ENCODE data around the gene RBP2.
"Not testable (repeated sequence)": the region's sequence is repeated elsewhere in the genome, so short reads cannot be mapped to it uniquely, and the experiment has no call there.

RBP2 gene

DNA sequence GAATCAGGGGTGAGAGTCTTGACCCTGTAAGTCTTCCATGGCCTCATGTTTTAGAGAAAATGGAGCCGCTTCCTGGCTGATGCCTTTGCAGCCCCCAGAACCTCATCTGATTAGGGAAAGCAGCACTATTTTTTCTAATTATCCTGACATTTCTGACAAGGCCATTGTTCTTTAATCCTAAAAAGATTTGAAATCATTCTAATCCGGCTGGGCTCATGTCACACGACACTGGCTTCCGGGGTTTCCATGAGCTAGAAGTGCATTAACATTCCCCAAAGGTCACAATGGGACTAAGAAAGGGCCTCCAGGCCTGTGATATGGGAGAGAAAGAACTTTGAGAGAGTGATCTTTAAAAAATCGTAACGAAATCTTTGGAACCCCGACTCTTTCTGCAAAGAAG is 33.1 kb downstream of the RBP2 start:
- DNase-seq (ENCODE audit: low read depth in 2 of 2): no peak

DNA sequence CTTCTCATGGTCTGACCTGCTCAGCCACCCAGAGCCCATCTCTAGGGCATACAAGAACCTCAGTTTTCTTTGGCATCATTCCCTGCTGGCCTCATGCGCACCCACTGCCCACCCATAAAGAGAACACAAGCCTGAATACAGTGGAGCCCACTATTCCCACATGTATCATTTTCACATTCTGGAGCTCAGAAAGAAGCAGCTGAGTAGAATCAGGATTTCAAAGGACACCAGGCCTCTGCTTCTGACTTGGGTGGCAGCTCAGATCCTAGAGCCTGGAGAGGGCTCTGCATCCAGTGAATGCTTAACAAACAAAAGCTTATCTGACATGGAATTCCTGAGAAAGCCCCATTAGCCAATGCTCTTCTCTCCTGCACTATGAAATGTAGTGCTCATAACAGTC is 34.7 kb downstream of the RBP2 start:
- no peak for DNase-seq (ENCODE audit: low read depth in 2 of 2)

GRCh38 chr3:139440639-139441556 is 35.4 kb downstream of the RBP2 start:
- DNase-seq (ENCODE audit: low read depth in 2 of 2): no peak

GRCh38 chr3:139439278-139439677 is 37.0 kb downstream of the RBP2 start:
- DNase-seq (ENCODE audit: low read depth in 2 of 2): no peak

DNA sequence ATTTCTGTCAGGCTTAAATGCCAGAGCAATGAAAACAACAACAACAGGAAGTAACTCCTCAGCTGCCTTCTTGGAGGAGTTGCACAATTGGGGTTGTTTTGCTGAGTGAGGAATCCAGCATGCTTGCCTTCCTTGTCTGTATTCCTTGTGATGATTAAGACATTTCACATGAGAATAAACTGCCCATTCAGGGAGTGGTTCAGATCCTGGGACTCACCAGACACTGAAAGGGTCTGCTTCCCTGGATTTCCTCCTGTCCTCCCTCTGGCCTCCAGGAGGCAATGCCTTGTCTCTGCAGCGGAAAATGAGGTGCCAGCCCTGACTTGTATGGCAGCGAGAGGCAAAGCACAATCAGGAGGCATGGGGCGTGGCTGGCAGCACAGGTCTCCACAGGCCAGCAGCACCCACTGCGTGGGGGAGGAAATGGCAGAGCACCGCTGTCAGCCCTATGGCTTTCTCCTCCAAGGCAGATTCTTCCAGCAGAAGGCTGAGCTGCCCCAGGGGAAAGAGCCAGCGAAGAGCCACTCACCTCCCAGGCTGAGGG is 41.5 kb downstream of the RBP2 start:
- no peak for DNase-seq (ENCODE audit: low read depth in 2 of 2)

GRCh38 chr3:139434228-139434627 is 42.1 kb downstream of the RBP2 start:
- DNase-seq (ENCODE audit: low read depth in 2 of 2): no peak

DNA sequence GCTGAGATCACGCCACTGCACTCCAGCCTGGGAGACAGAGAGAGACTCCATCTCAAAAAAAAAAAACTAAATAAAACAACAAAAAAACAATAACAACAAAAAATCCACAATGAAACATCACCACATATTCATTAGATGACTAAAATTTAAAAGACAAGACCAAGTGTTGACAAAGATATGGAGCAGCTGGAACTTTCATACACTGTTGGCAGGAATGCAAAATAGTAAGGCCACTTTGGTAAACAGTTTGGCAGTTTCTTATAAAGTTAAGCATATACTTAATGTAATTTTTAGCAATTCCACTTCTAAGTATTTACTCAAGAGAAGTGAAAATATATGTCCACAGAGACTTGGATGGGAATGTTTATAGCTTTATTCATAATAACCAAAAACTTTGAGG is 43.2 kb downstream of the RBP2 start:
- DNase-seq (ENCODE audit: low read depth in 2 of 2): no peak

GRCh38 chr3:139430493-139430892 is 45.8 kb downstream of the RBP2 start:
- no peak for DNase-seq (ENCODE audit: low read depth in 2 of 2)

DNA sequence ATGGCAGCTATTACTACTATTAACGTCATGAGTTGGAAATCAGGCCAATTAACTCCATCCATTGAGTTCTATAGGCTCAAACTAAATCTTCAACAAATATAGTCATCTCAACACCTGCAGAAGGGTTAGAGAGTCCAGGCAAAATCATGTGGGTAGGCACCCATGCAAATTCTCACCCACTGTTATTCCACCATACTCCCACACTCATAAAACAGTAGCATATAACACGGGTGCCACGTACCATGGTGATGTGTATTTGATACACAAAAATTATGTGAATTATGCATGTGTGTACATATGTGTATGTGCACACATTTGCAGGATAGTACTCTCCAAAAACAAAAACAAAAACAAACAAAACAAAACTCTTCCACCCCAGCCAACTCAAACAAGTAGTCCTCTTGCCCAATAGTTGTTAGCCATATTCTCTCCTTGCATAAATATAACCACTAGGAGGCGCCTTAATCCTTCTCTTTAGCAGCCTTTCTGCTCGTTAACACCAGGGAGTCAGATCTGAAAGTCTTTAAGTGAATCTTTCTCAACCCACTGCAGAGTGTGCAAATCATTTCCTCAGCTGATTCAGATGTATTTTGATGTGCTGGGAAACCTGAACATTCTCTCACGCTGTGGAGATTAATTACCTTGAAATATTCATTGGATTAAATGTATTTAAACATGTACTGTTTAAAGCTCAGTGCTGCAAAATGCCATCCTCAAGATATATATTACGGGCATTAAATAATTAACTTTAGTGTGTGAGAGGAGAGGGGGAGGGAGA is 48.8 kb downstream of the RBP2 start:
- DNase-seq (ENCODE audit: low read depth in 2 of 2): no peak

DNA sequence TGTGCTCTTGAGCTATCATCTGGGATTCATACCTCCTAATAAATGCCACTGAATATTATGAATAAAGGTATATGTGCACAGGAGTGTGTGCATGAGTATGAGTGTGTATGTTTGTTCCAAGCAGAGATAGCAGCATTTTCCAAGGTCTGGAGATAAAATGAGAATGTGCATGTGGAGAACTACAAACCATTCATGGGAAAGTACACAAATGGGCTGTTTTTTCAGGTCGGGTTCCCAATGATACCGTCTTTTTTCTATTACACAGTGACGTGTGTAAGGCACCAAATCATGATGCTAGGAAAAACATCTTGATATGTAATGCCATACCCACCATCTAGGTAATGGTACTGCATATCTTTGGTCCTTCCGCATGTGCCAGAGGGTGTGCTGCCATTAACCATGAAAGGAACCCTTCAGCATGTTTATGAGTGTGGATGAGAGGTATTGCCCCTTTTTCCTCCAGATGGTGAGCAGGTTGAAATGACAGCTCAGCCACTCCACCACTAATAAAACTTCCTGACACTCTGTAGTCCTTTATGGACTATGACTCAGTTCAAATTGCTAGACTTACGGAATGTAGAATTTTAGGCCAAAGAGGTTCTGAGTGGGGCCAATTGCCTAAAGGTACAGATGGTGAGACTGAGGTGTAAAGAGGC is 50.4 kb downstream of the RBP2 start:
- DNase-seq (ENCODE audit: low read depth in 2 of 2): no peak

GRCh38 chr3:139423232-139423631 is 53.1 kb downstream of the RBP2 start:
- no peak for DNase-seq (ENCODE audit: low read depth in 2 of 2)

DNA sequence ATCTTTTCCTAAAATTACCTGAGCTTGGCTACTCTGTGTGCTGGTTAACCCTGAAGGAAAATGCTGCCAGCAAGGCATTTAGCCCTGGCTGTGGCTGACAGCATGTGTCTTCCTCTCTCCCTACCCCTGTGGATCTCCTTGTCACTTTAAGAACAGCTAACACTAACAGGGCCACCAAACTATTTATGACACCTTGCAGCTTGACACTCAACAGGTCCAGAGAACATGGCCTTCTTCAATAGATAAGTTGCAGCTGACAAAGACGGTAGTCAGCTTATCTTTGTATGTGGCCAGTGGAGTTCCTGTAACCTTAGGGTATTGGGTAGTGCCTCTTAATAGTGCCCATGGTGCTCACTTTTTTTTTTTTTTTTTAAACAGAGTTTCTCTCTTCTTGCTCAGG is 54.9 kb downstream of the RBP2 start:
- DNase-seq (ENCODE audit: low read depth in 2 of 2): no peak

DNA sequence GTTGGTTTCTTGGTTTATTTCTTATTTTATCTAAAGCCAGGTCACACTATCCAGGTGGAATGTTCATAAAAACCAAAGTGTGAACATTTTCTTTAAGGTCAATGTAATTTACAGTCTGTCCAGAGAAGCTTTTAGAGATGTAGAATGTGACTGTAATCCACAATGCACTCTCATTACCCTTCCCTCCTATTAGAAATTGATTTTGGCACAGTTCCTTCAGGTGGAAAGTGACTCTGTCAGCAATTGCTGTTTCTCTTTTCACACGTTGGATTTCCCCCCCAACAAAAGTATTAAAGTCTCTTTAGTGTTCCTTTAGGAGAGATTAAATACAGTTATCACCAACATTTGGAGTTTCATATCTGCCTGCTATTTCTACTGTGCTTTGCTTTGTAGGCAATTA is 55.3 kb downstream of the RBP2 start:
- DNase-seq (ENCODE audit: low read depth in 2 of 2): no peak

GRCh38 chr3:139418144-139418543 is 58.2 kb downstream of the RBP2 start:
- DNase-seq (ENCODE audit: low read depth in 2 of 2): no peak

GRCh38 chr3:139416275-139416674 is 60.0 kb downstream of the RBP2 start:
- no peak for DNase-seq (ENCODE audit: low read depth in 2 of 2)

- no peak for DNase-seq (ENCODE audit: low read depth in 2 of 2)
These were observed 61.6 kb downstream of the RBP2 start for GRCh38 chr3:139414608-139415224.

DNA sequence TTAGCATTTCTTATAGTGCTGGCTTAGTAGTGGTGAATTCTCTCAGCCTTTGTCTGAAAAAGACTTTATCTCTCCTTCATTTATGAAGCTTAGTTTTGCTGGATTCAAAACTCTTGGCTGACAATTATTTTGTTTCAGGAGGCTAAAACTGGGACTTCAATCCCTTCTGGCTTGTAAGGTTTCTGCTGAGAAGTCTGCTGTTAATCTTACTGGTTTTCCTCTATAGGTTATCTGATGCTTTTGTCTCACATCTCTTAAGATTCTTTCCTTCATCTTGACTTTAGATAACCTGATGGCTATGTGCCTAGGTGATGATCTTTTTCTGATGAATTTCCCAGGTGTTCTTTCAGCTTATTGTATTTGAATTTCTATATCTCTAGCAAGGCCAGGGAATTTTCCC is 63.4 kb downstream of the RBP2 start:
- not testable (repeated sequence) for DNase-seq (ENCODE audit: low read depth in 2 of 2)

Data from stimulated activated CD8-positive, alpha-beta memory T cell treated with anti-CD3 and anti-CD28 coated beads, Interleukin-2, amount 100 ng/mL, for 1 hour (primary cell).